ENCODE data around the gene WFDC10B.
"Not testable (repeated sequence)": the region's sequence is repeated elsewhere in the genome, so short reads cannot be mapped to it uniquely, and the experiment has no call there.

WFDC10B gene

GRCh38 chr20:45704969-45705637 is at the start of gene WFDC10B:
Gene WFDC10B (minus strand): TSS chr20:45705019. CDS start chr20:45685992, 19,027 bp downstream.
- DNase-seq (ENCODE audit: low read depth): no peak

- DNase-seq (ENCODE audit: low read depth): no peak
Observed at GRCh38 chr20:45752746-45753145, 47.9 kb upstream of the WFDC10B start.

- DNase-seq (ENCODE audit: low read depth): no peak
Observed at GRCh38 chr20:45751721-45752120, 46.9 kb upstream of the WFDC10B start.

- no peak for DNase-seq (ENCODE audit: low read depth)
Observed at GRCh38 chr20:45745015-45745414, 40.2 kb upstream of the WFDC10B start.

GRCh38 chr20:45742596-45742995 is 37.8 kb upstream of the WFDC10B start:
- no peak for DNase-seq (ENCODE audit: low read depth)

GRCh38 chr20:45735988-45736387 is 31.2 kb upstream of the WFDC10B start:
- DNase-seq (ENCODE audit: low read depth): no peak

- DNase-seq (ENCODE audit: low read depth): no peak
Observed at GRCh38 chr20:45735552-45735951, 30.7 kb upstream of the WFDC10B start.

GRCh38 chr20:45732199-45732598 is 27.4 kb upstream of the WFDC10B start:
- no peak for DNase-seq (ENCODE audit: low read depth)

- DNase-seq (ENCODE audit: low read depth): no peak
Observed at GRCh38 chr20:45727044-45727443, 22.2 kb upstream of the WFDC10B start.

- no peak for DNase-seq (ENCODE audit: low read depth)
Observed at GRCh38 chr20:45725134-45725533, 20.3 kb upstream of the WFDC10B start.

- DNase-seq (ENCODE audit: low read depth): no peak
Observed at GRCh38 chr20:45722047-45722446, 17.2 kb upstream of the WFDC10B start, which contains the start of gene SPINT4. Gene SPINT4 (plus strand): TSS chr20:45722347. CDS start chr20:45722368, 21 bp downstream.

GRCh38 chr20:45716141-45716688 is 11.4 kb upstream of the WFDC10B start:
- not testable (repeated sequence) for DNase-seq (ENCODE audit: low read depth)

- no peak for DNase-seq (ENCODE audit: low read depth)
Observed at GRCh38 chr20:45701873-45702272, 2.9 kb downstream of the WFDC10B start, which contains the start of gene WFDC13. Gene WFDC13 (plus strand): TSS chr20:45702038. CDS start chr20:45702124, 86 bp downstream.

- DNase-seq (ENCODE audit: low read depth): no peak
Observed at GRCh38 chr20:45701104-45701503, 3.7 kb downstream of the WFDC10B start.

- no peak for DNase-seq (ENCODE audit: low read depth)
Observed at GRCh38 chr20:45695496-45695895, 9.3 kb downstream of the WFDC10B start.

- DNase-seq (ENCODE audit: low read depth): not testable (repeated sequence)
Observed at GRCh38 chr20:45693346-45693745, 11.5 kb downstream of the WFDC10B start.

GRCh38 chr20:45685896-45686295 is 18.9 kb downstream of the WFDC10B start:
- DNase-seq (ENCODE audit: low read depth): no peak

- DNase-seq (ENCODE audit: low read depth): no peak
Observed at GRCh38 chr20:45679650-45680049, 25.2 kb downstream of the WFDC10B start.

GRCh38 chr20:45672765-45673164 is 32.1 kb downstream of the WFDC10B start:
- DNase-seq (ENCODE audit: low read depth): no peak

- DNase-seq (ENCODE audit: low read depth): no peak
Observed at GRCh38 chr20:45670139-45670538, 34.7 kb downstream of the WFDC10B start, which contains the start of gene WFDC11. Gene WFDC11 (minus strand): TSS chr20:45670239. CDS start chr20:45650600, 19,639 bp downstream.

GRCh38 chr20:45657038-45657437 is 47.8 kb downstream of the WFDC10B start:
- DNase-seq (ENCODE audit: low read depth): not testable (repeated sequence)

- DNase-seq (ENCODE audit: low read depth): not testable (repeated sequence)
Observed at GRCh38 chr20:45651726-45652125, 53.1 kb downstream of the WFDC10B start.

- no peak for DNase-seq (ENCODE audit: low read depth)
Observed at GRCh38 chr20:45649312-45649863, 55.4 kb downstream of the WFDC10B start.

Data from activated T-cell treated with anti-CD3 and anti-CD28 coated beads for 24 hours (primary cell).